GM12875 (cell line): ENCODE data around the gene RTEL1.
"Not testable (repeated sequence)": the region's sequence is repeated elsewhere in the genome, so short reads cannot be mapped to it uniquely, and the experiment has no call there.

Experiments used
- H3K4me3 ChIP-seq: one replicate; pipeline ENCODE4 v1.5.1; 2011; ENCODE audit warnings: low read depth, low read length, control low read depth
- CTCF ChIP-seq: IDR thresholded peaks from 2 replicates; pipeline ENCODE4 v1.5.1; 2011; ENCODE audit warnings: low read depth, mild to moderate bottlenecking, control low read depth, inconsistent platforms, low read length, moderate library complexity, borderline replicate concordance; ENCODE audit not compliant: insufficient read depth

The RTEL1 gene

GRCh38 chr20:63664861-63665594, 6.9 kb downstream of the RTEL1 start:
- H3K4me3 ChIP-seq = no peak overlapping the region
- TF ChIP-seq CTCF = no peak

- TF ChIP-seq CTCF = no peak
- H3K4me3 ChIP-seq = no peak overlapping the region
Measured at GRCh38 chr20:63665708-63666107, 7.6 kb downstream of the RTEL1 start.

GRCh38 chr20:63667858-63668257, 9.7 kb downstream of the RTEL1 start:
- no peak overlapping the region for H3K4me3 ChIP-seq
- no peak for TF ChIP-seq CTCF

GRCh38 chr20:63668351-63668750, 10.2 kb downstream of the RTEL1 start:
- H3K4me3 ChIP-seq = no peak overlapping the region
- TF ChIP-seq CTCF = no peak

- not testable (repeated sequence) for H3K4me3 ChIP-seq
Measured at GRCh38 chr20:63671695-63672094, 13.6 kb downstream of the RTEL1 start.

- TF ChIP-seq CTCF = no peak
- no peak overlapping the region for H3K4me3 ChIP-seq
Measured at GRCh38 chr20:63672666-63673065, 14.6 kb downstream of the RTEL1 start.

GRCh38 chr20:63673951-63674350, 15.8 kb downstream of the RTEL1 start:
- TF ChIP-seq CTCF = no peak
- no peak overlapping the region for H3K4me3 ChIP-seq
